NCI-H146 (cell line): Measurements from ENCODE around the gene SRL.
"Not testable (repeated sequence)": the region's sequence is repeated elsewhere in the genome, so short reads cannot be mapped to it uniquely, and the experiment has no call there.

Experiments
- DNase-seq: peaks from one replicate; lab custom pipeline; 2025; lab: John Stamatoyannopoulos, UW

The SRL gene

DNA sequence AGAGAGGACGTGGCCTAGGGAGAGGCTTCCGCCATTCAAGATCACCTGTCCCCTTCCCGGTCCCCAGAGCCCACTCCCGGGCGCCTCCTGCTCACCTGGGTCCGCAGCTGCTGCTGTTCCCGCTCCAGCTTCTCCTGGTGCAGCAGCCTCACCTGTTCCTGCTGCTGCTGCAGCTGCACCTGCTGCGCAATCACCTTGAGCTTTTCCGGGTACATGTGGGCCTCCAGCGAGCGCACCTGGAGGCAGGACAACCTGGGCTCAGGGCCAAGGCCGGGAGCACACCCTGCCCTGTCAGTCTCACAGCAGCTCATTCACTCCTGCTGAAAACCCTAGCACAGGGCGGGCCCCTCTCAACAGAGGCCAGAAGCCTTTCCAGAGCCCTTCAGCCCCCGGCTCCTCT lies 18.5 kb upstream of the SRL start:
- DNase-seq = peak; percentile 99

DNA sequence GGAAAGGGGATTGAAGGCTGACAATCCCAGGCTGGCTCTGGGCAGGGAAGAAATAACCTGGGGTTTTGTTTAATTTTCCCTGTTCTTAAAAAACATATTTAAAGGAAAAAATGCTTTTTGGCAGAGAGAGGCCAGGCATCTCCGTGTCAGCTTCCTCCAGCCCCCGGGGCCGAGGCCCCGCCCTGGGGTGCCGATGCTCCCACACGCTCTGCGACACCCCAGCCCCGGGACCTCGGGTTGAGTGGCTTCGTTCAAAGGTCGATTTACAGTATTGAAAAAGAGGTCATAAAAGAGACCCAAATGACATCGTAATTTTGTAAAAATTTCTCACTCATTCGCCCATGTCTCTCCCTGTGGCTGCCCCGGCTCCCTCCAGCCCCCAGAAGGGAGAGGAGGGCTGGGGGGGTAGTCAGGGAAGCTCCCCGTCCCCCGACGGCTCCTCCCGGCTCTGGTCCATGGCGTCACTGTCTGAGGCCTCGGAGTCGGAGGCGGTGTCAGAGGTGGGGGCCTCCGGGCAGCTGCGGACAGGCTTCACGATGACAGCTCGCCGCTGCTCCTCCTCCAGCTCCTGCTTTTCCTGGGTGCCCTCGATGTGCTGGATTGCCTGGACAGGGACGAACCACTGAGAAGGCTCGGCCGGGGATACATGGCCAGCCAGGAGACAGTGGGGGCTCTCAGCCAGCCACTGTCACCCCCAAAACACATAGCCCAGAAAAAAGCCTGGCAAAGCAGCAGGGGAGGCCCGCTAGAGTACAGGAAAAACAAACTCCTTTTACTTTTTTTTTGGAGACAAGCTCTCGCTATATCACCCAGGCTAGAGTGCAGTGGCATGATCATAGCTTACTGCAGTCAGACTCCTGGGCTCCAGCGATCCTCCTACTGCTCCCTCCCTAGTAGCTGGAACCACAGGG lies 16.0 kb upstream of the SRL start:
- no peak for DNase-seq

DNA sequence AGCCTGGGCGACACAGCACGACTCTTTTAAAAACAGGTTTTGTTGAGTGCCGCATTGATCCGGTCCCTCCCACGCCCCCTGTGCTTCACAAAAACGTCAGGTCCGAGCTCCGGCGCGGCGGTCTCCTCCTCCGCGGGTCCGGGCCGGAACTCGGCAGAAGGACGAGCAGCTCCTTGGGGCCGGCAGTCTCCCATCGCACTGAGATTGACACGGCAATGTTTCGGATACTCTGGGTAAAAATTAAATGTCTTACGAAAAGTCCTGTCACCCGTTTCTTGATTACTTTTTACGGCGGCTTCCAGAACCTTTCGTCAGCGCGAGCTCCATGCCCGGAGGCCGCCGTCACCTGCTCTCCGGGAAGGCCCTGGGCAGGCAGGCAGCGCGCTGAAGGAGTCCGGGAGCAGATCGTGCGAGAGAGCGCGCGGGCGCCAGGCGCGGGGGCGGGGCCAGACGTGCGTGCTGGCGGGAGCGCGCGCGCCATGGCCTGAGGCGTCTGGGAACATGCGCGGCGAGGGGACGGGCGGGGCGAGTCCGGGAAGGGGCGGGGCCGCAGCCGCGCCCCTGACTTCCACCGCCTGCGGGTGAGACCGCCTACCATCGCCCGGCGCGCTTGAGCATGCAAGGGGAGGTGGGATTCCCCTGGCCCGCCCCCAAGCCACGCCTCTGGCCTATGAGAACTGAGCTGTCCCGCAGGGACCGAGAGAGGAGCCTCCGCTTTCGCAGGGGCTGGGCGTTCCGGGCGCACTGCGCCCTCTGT lies 11.7 kb upstream of the SRL start:
- DNase-seq = peak; percentile 100

DNA sequence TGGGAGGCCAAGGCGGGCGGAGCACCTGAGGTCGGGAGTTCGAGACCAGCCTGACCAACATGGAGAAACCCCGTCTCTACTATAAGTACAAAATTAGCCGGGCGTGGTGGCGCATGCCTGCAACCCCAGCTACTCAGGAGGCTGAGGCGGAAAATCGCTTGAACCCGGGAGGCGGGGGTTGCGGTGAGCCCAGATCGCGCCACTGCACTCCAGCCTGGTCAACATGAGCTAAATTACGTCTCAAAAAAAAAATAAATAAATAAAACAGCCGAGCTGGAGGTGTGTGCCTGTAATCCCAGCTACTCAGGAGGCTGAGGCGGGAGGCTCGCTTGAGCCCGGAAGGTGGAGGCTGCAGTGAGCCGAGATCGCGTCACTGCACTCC lies 11.1 kb upstream of the SRL start:
- not testable (repeated sequence) for DNase-seq

DNA sequence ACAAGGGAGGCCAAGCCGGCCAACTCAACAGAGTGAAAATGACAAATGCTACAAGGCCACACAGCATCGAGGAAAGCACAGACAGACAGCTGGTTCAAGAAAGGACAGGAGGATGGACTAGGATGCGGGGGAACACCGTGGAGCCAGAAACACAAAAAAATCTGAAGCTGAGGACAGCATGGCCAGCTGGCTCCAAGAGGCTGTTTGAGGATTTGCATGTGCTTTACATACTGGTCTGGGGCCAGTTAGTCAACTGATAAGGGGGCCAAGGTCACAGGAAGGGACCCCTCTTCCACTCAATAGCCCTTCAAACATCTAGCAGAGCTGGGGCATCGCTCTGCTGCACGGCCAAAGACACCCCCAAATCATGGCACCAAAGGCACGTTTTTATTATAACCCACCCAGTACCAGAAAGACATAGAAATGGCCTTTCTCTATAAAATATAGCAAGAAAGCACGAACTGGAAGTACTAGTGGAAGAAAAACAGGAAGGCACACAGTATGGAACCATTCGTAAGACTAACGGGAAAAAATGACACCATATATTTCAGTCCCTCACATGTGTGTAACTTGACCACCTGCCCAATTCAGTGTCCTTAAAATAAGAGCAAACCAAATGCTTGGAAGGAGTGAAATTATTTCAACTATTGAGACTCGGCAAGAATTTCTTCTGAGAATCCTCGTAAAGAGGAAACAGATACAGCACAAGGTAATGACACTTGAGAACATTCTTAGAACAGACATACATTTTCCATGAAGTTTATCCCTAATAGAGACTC lies 7.8 kb upstream of the SRL start:
- DNase-seq = no peak

DNA sequence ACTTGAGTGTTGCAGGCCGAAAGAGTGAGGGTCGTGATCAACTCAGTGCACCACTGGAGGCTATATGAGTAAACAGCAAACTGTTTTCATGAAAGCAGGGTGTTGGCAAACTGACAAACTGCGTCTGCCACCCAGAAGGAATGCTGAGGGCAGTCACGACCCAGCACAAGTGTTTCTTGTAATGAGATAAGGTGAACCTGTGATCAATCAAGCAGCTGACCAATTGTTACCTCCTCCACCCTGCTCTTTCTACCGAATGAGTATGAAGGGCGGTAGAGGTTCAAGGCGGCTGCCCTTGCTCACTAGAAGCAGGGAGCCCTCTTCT lies 5.5 kb upstream of the SRL start:
- DNase-seq = peak; percentile 64

DNA sequence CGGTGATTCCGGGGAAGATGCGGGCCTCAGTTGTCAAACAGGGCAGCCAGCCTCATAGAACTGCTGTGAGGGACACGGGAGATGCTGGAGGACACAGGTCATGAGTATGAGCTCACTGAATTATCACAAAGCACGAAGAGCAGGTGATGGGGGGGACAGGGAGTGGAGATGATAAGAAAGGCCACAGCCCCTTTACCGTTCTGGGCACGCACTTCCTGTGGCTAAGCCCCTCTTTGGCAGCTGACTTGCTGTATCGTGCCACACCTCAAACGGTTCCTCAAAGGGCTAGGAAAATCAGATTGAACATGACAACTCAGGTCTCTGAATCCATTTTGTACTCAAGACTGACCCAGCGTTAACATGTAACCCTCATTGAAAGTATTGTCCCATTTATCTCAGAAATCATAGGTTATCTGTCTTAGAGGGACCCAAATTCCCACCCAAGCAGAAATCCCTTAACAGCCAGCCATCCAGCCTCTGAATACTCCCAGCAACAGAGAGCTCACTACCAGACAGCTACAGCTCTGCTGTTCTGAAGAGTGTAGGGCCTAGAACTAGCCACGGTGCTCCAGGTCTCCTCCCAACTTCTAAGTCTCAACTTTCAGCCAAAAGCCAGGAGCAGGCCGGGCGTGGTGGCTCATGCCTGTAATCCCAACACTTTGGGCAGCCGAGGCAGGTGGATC lies 5.0 kb upstream of the SRL start:
- peak; percentile 63 for DNase-seq

DNA sequence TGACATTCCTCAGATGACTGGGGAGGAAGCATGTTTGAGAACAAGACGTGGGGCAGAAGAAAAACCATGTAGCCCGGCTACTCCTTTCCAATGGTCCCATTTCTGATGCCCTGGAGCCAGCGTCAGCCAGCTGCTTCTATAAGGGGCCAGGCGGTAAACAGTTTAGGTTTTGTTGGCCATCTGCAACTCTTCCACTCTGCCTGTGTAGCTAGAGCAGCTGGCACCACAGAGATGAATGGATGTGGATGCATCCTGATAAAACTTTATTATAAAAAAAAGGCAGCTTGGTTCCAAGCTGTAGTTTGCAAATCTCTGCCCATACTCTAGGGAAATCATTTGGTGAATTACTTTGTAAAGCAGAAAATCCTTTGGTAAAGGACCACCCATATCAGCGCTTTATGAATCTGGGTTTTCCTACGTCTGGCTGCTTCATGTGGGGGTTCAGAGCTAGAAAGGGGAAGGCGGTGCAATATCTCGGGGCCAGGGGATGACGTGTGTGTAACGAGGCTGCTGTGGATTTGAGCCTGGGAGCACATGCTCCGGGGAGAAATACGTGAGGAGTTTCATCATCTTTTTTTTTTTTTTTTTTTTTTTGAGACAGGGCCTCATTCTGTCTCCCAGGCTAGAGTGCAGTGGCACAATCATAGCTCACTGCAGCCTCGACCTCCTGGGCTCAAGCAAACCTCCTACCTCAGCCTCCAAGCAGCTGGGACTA lies 3.4 kb upstream of the SRL start:
- DNase-seq = peak; percentile 64

DNA sequence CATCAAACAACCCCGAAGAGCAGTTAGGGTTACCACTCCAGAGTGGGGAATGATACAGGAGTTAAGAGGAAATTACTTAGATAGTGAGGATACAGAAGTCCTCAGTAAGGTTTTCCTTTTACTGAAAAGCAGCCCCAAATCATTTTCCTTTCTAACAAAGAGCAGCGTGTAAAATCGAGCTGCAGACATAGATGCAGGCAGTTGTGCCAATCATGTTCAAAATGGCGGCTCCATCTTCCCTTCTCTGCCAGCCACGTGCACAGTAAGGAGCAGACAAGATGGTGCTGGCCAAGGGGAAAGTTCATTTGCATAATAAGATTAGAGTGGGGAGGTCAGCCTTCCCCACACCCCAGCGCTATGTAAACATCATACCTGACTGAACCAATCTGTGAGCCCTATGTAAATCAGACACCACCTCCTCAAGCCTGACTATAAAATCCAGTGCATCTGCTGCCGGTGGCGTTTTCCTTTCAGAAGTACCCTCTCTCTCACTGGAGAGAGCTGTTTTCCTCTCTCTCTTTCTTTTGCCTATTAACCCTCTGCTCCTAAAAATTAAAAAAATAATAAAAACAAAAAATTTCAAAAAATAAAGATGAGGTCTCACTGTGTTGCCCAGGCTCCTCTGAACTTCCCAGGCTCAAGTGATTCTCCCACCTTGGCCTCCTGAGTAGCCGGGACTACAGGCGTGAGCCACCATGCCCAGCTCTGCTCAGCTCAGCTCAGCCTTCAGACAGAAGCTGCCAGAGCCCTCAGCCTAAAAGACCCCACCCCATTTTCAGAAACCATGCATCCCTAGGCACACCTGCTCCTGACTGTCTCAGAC lies 2.6 kb upstream of the SRL start:
- DNase-seq = peak; percentile 99

DNA sequence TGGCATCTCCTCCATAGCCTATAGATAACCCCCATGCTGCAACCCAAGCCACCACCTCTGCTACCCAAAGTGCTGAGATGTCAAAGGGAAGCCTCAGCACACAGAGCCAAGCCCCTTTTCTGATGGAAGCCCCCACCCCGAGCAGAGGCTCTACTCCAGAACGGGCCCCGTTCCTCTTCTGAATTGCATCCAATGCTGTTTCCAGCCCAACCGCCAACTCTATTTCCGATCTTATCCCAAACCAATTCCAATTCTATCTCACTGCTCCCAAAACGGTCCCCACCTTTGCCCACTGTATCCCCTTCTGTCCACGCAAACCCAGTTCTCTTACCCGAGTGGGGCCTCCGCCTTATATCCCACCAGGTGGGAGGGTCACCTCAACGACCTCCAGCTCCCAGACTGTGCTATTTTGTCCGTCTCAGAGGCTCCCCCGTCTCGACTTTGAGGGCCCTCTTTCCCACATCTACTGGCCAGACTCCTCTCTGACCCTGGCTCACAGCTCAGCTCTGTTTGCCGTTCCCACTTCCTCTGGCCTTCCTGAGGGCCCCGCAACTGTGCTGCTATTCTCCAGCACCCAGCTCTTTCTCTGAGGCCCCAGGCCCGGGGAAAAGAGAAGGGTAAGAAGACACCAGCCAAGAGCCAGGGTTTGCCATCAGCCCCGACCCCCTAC lies 487 bp downstream of the SRL start:
- DNase-seq = no peak

DNA sequence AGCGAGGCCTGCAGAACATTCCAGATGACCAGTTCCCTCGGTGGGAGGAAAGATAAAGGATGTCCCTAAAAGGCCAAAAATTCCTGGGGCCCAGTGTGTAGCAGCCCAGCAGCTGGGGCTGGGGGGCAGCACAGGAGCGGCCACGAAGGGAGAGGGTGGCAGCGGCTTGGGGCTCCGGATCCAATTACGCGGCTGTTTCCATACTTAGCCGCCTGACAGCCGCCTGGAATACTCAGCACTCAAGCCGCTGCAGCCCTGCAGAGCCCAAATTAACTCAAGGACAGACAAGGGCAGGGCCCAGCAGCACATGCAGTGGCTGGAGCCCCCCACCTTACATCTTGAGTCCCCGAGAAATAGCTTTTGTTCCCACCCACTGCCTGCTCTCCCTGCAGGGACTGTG lies 1.3 kb downstream of the SRL start:
- no peak for DNase-seq

DNA sequence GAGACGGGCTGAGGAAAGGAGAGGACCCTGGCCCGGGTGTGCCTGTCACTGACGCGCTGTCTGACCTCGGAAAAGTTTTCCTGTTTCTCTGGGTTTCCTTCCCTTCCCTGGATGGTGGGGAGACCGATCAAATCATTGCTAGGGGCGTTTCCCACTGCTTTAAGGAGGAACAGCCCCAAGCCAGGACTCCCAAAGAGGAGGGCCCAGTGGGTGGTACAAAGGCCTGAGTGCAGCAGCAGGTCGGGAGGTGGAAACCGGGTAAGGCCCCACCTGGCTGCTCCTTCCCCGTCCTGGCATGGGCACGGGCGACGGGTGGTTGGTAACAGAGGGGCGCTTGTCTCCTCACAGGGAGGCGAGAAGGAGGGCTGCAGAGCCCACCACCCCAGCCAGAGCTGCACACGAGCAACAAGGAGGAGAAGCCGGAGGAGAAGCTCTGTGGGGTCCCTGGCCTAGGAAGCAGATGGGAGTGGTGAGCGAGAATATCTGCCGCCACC lies 2.2 kb downstream of the SRL start:
- no peak for DNase-seq

DNA sequence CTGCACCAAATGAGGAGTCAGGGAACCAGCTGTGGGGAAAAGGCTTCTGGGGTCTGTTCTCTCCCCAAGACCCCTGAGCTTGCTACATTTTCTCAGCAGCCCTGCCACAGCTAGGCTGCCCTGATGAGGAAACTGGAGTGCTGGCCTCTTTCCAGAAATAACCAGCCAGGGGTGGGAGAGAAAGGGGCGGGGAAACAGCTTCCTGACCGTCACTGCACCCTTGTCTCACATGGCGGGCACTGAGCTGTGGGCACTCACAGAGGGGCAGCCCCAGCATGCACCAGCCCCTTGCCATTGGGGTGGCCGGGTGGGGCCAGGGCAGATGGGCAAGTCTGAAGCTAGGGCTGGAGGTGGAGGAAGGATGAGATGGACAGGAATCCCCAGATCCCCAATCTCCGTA lies 2.9 kb downstream of the SRL start:
- DNase-seq = no peak

DNA sequence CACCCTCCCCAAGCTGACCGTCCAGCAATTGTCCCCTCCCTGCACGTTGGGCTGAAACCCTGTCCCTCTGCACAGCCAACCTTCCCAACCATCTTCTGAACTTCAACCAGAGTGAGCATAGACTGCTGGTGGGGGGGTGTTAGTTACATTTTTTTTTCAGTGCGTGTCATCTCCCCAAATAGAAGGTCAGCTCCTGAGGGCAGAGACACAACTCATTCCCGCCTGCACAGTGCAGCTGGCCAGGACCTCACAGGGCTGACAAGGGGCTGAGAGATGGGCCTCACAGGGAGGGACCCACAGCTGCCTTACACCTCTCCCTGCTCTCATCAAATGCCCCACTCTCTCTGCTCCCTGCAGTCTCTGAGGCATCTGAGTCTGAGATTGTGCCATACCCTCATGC lies 8.4 kb downstream of the SRL start:
- DNase-seq = peak; percentile 52

DNA sequence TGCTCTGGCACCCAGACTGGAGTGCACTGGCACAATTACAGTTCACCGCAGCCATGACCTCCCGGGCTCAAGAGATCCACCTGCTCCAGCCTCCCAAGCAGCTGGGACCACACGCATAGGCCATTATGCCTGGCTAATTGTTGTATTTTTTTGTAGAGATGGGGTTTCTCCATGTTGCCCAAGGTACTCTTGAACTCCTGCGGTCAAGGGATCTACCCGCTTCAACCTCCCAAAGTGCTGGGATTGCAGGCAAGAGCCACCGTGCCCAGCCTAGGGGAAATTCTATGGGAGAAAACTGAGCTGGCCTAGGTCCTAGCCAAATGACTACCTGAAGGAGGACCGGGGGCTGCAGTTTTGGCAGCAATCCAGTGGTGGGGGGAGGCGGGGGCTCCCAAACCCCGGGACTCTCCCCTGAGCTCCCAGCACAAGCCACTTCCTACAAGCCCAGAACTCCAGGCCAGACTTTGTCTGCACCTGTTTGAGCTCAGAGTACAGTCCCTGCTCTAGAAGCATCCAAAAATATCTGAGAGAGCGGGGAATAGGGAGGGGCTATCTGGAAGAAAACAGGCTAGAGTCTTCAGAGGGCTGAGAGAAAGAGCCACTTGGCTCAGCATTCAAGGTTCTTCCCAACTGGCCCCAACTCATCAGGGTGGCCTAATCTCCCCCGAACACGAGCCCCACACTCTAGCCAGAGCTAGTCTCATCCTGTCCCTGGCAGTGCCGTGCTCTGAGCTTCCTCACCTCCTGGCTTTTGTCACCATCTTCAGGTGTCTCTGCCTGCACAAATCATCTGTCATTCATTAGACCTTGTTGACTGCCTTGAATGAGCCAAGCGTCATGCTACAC lies 9.1 kb downstream of the SRL start:
- peak; percentile 72 for DNase-seq

DNA sequence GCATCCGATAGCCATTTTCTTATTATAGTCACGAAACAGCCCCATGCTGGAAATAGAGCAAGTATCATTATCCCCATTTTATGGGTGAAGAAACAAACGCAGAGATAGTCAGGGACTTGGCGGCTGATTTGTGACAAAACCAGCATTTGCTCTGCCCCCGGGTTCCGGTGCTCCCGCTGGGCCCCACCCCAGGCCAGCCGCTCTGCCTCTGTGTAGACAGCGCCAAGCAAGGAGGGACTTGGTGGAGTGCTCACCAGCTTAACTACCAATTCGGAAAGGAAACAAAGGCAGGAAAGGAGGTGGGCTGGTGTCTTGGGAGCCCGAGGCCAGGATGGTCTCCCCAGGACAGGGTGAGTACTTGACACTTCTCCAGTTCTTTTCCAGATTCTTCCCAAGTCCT lies 10.0 kb downstream of the SRL start:
- no peak for DNase-seq

DNA sequence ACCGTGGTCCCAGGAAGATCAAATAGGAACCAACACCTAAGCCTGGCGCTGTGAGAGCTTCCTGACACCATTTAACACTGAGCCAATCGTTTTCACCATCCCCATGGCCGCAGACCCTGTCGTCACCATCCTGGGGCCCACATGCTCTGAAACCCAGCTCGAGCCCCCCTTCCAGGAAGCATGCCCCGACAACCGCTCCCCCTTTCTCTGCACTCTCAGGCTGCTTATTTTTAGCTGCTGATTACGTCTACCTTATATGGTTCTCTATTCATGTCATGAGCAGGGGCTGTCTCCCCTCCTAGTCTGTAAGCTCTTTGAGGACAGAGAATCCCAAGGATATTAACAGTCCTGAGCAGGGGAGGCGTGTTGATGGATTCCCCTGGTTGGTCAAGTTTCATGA lies 10.5 kb downstream of the SRL start:
- DNase-seq = no peak

DNA sequence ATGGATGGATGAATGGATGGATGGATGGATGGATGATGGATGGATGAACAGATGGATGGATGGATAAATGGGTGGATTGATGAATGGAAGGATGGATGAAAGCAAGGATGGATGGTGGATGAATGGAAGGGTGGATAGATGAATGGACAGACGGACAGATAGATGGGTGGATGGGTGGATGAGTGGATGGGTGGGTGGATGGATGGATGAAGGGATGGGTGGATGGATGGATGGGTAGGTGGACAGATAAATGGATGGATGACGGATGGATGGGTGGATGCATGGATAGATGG lies 14.9 kb downstream of the SRL start:
- DNase-seq = no peak
